ENCODE data around the gene LRRC53.

- TF ChIP-seq EZH2 (optimal IDR thresholded peaks at IDR 0.05; ENCODE audit: low read depth, low read length) (no peak), CTCF (IDR thresholded peaks at IDR 0.05; ENCODE audit: low read length) (no peak), EZH2phosphoT487 (IDR thresholded peaks at IDR 0.05; ENCODE audit: low read length) (no peak)
Observed at GRCh38 chr1:74452035-74452434, 60.4 kb downstream of the LRRC53 start.

Measured in MM.1S (cell line).